Measurements from ENCODE around the gene ACSF3. TPM values are rescaled to one million over a fixed set of nuclear protein-coding genes. Genes with fewer than 3 reads are reported as not detected.

The ACSF3 gene
- total RNA-seq, 6 donors from 2014 or later: 30.2 to 97.4 (median 35.3) TPM

GRCh38 chr16:89081556-89081955 is 12.1 kb upstream of the ACSF3 start:
- ATAC-seq (ENCODE audit: low FRiP score in 2 of 2) (no peak), DNase-seq (peak in 1 of 2 donors; percentile 48)
- H3K4me1 ChIP-seq: peaks cover 0 to 7% (median 0%) of the 10 kb centered on the region in 4 donors
- H3K9me3 ChIP-seq: no peaks in the 10 kb centered on the region
- TF ChIP-seq, protein P1, sequence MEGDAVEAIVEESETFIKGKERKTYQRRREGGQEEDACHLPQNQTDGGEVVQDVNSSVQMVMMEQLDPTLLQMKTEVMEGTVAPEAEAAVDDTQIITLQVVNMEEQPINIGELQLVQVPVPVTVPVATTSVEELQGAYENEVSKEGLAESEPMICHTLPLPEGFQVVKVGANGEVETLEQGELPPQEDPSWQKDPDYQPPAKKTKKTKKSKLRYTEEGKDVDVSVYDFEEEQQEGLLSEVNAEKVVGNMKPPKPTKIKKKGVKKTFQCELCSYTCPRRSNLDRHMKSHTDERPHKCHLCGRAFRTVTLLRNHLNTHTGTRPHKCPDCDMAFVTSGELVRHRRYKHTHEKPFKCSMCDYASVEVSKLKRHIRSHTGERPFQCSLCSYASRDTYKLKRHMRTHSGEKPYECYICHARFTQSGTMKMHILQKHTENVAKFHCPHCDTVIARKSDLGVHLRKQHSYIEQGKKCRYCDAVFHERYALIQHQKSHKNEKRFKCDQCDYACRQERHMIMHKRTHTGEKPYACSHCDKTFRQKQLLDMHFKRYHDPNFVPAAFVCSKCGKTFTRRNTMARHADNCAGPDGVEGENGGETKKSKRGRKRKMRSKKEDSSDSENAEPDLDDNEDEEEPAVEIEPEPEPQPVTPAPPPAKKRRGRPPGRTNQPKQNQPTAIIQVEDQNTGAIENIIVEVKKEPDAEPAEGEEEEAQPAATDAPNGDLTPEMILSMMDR (IDR thresholded peaks at IDR 0.05): no peak
- TF ChIP-seq EP300 (IDR thresholded peaks at IDR 0.05) (no peak), POLR2AphosphoS5 (IDR thresholded peaks at IDR 0.05) (no peak), POLR2A (IDR thresholded peaks at IDR 0.05) (no peak)
- no peak overlapping the region for H3K27ac ChIP-seq
- H3K4me3 ChIP-seq: no peak overlapping the region
- H3K36me3 ChIP-seq: no peaks in the 10 kb centered on the region
- WGBS, 2 donors: 81 to 87% methylated on average over 13 of the region's 13 CpGs
- H3K27me3 ChIP-seq: no peaks in the 10 kb centered on the region

DNA sequence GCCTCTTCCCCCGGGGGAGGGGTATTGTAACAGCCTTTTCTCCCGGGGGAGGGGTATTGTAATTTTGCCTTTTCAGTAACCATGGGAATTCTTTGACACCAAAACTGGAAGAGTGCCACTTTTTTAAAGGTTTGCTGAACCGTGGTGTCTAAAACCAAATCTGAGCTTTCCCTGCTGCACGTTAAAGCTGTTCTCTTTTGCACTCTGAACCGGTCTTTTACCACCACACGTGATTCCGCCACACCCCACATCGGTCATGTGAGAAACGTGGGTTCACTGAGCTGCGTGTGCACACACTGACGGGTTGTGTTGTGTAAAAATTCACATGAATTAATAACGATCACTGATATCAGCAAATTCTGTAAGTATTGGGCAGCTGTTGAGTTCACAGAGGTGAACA is 9.2 kb upstream of the ACSF3 start:
- Histone ChIP-seq H3K36me3 (no peaks in the 10 kb centered on the region), H3K27ac (no peak overlapping the region), H3K4me1 (no peaks in the 10 kb centered on the region), H3K27me3 (peaks cover 0 to 5% (median 1%) of the 10 kb centered on the region in 4 donors), H3K4me3 (no peak overlapping the region), H3K9me3 (no peaks in the 10 kb centered on the region)
- WGBS, 2 donors: 66 to 75% methylated on average over 12 of the region's 12 CpGs
- ATAC-seq (ENCODE audit: low FRiP score in 2 of 2): no peak
- TF ChIP-seq, protein P1 (IDR thresholded peaks at IDR 0.05): no peak
- TF ChIP-seq EP300 (IDR thresholded peaks at IDR 0.05): no peak
- TF ChIP-seq POLR2AphosphoS5 (IDR thresholded peaks at IDR 0.05): no peak
- TF ChIP-seq POLR2A (IDR thresholded peaks at IDR 0.05): no peak
- DNase-seq: no peak

- H3K9me3 ChIP-seq: no peaks in the 10 kb centered on the region
- H3K27me3 ChIP-seq: peaks cover 0 to 8% (median 2%) of the 10 kb centered on the region in 4 donors
- peak in 1 of 2 donors; percentile 63 for DNase-seq
- 73 to 79% methylated on average over 9 to 28 of the region's 28 CpGs for WGBS, 2 donors
- ATAC-seq (ENCODE audit: low FRiP score in 2 of 2): no peak
- H3K4me1 ChIP-seq: no peaks in the 10 kb centered on the region
- H3K36me3 ChIP-seq: no peaks in the 10 kb centered on the region
- H3K4me3 ChIP-seq: no peak overlapping the region
- H3K27ac ChIP-seq: no peak overlapping the region
- TF ChIP-seq POLR2A (IDR thresholded peaks at IDR 0.05): no peak
- no peak for TF ChIP-seq POLR2AphosphoS5 (IDR thresholded peaks at IDR 0.05)
- TF ChIP-seq, protein P1 (IDR thresholded peaks at IDR 0.05): no peak
- TF ChIP-seq EP300 (IDR thresholded peaks at IDR 0.05): no peak
Measured at GRCh38 chr16:89084814-89085612, 8.6 kb upstream of the ACSF3 start.

GRCh38 chr16:89085755-89086154 is 7.9 kb upstream of the ACSF3 start:
- Histone ChIP-seq H3K9me3 (no peaks in the 10 kb centered on the region), H3K36me3 (no peaks in the 10 kb centered on the region), H3K27me3 (peaks cover 0 to 8% (median 2%) of the 10 kb centered on the region in 4 donors), H3K4me1 (no peaks in the 10 kb centered on the region), H3K27ac (no peak overlapping the region), H3K4me3 (no peak overlapping the region)
- DNase-seq (no peak), ATAC-seq (ENCODE audit: low FRiP score in 2 of 2) (no peak)
- WGBS, 2 donors: 77 to 89% methylated on average over 9 of the region's 9 CpGs
- no peak for TF ChIP-seq EP300 (IDR thresholded peaks at IDR 0.05)
- TF ChIP-seq, protein P1 (IDR thresholded peaks at IDR 0.05): no peak
- no peak for TF ChIP-seq POLR2A (IDR thresholded peaks at IDR 0.05)
- no peak for TF ChIP-seq POLR2AphosphoS5 (IDR thresholded peaks at IDR 0.05)

All from upper lobe of left lung (tissue), 6 donors.